DMS114 treated with DMSO at 0.1 percent for 48 hours (cell line): ENCODE measurements around the gene MYO1E.
"Not testable (repeated sequence)": the region's sequence is repeated elsewhere in the genome, so short reads cannot be mapped to it uniquely, and the experiment has no call there.

Source experiments
- DNase-seq: peaks from one replicate; lab custom pipeline; 2025; ENCODE audit not compliant: unreplicated experiment; lab: John Stamatoyannopoulos, UW

MYO1E gene

DNA sequence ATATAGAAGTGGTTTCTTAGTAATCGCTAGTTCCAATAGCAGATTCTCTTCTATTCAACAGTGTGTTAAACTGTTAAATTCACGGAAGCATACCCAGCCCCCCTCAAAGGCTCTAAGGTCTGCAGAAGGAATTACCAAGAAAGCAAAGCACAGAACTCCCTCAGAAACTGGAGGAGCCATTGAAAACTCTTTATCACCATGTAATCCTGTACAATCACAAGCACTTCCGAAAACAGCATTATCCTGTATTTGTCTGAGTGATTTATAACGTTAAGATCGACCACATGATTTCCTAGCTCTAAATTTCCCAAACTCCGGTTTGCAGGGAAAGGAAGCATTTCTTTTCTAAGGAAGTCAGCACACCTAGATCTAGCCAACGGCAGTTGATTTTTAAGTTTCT lies 20.0 kb downstream of the MYO1E start:
- no peak for DNase-seq

GRCh38 chr15:59352189-59352588 lies 20.5 kb downstream of the MYO1E start:
- no peak for DNase-seq

DNA sequence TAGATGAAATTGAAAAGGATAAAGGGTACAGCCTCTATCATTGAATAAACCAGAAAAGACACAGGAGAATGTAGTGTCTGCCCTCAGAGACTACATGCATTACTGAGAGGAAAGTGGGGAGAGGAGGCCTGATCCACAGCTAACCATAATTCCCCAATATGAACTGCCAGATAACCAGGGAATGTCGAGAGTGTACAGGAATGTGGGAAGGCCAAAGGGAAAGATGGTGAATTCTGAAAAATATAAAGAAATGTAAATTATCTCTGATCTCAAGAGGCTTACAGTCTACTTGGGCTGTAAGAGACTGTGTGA lies 22.3 kb downstream of the MYO1E start:
- no peak for DNase-seq

DNA sequence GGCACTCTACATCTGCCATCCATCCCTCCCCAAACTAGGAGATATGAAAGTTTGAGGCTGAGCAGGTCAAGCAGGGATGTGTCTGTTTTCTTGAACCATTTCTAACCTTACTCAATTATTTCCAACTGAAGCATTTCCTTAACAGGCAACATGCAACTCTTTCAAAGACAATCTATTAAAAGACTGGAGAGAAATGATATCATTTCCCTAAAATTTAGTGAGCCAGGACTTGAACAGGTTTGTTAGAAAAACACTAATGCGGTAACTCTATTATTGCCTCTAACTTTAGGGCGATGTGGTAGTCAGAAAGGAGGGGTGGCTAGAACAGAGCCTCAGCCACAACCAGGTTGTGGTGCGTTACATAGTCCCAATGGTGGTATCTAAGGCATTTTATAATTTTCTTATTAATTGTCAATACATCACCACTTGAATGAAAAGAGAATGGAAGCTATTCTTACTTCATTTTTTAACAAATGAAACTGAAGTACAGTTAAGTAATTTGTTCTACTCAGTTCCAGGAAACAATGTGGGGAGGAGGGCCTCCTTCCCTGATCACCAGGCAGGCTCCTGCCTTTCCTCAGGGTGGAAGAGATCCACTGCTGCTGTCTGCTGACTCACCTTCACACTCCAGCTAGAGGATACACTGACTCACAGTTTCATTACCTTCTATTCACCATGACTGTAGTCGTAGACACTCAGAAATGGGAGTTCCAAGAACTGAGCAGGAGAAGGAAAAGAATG lies 22.8 kb downstream of the MYO1E start:
- no peak for DNase-seq

DNA sequence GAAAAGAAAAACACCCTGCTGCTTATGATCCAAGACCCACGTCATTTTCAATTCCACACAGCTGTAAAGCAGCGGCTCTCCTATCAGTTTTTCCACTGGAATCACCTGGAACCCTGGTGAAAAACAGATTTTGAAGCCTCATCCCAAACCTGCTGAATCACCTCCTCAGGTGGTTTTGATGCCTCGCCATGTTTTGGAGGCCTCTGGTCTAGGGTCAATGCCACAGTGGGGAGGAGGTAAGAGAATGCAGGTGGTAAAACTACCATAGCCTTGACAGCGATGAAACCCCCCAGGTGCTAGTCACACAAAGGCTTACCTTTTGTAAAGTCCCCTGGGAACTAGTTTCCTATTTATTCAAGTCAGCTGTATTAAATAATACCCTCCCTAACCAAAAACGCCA lies 24.8 kb downstream of the MYO1E start:
- no peak for DNase-seq

GRCh38 chr15:59346951-59347350 lies 25.7 kb downstream of the MYO1E start:
- no peak for DNase-seq

DNA sequence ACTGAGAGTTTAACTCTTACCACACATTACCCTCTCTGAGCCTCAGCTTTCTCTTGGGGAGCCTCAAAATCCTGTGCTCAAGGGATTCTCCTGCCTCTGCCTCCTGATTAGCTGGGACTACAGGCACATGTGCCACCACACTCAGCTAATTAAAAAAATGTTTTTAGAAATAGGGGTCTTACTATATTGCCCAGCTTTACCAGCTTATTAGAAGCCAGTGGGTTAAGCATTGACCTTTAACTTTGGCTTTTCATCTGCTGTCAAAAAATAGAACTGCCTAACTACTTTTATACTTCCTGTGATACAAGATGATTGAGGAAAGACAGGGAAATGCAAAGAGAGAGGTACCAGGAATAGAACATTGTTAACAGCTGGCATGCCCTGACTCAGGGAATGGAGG lies 27.3 kb downstream of the MYO1E start:
- no peak for DNase-seq

- DNase-seq, result no peak
These were observed 28.4 kb downstream of the MYO1E start for GRCh38 chr15:59344311-59344710.

DNA sequence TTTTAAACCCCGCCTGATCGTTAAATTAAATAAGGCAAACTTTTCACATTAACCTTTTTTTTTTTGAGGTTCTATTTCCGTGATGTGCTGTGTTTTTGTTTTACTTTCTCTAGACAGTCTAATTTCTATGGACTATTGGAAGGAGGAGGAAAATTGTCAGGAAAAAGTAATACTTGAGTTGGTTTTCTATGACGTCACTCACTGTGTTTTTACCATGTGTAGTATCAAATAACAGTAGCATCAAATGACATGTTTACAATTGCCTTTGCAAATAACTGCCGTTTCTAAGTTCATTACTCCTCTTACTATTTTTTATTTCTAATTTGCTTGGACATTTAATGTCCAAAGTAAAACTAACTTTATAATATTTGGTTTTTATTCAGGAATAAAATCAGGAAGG lies 32.3 kb downstream of the MYO1E start:
- no peak for DNase-seq

DNA sequence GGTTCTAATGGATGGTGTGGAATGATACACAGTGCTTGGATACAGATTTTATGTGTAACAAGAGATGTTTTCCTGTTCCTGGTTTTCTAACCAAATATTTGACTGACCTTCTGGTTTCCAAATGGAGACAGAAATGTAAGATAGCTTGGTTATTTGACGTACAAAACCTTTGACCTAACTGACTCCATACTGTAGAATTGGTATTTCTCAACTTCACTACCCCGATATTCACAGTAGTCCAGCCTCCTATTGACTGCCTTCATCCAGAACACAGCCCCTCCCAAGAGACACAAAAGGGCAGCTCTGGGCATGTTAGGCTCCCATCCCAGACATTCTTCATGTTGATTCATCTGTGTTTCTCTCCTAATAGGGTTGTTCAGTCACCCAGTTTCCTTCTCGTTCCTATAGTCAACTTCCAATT lies 33.4 kb downstream of the MYO1E start:
- DNase-seq, result no peak

GRCh38 chr15:59338414-59338813 lies 34.3 kb downstream of the MYO1E start:
- no peak for DNase-seq

DNA sequence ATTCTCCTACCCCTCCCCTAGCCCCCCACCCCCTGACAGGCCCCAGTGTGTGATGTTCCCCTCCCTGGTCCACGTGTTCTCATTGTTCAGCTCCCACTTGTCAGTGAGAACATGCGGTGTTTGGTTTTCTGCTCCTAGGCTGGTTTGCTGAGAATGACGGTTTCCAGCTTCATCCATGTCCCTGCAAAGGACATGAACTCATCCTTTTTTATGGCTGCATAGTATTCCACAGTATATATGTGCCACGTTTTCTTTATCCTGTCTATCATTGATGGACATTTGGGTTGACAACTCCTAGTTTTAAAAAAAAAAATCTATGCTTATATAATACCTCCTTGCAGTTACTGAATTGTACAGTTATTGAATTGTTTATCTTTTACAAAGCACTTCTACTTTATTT lies 35.9 kb downstream of the MYO1E start:
- not testable (repeated sequence) for DNase-seq

DNA sequence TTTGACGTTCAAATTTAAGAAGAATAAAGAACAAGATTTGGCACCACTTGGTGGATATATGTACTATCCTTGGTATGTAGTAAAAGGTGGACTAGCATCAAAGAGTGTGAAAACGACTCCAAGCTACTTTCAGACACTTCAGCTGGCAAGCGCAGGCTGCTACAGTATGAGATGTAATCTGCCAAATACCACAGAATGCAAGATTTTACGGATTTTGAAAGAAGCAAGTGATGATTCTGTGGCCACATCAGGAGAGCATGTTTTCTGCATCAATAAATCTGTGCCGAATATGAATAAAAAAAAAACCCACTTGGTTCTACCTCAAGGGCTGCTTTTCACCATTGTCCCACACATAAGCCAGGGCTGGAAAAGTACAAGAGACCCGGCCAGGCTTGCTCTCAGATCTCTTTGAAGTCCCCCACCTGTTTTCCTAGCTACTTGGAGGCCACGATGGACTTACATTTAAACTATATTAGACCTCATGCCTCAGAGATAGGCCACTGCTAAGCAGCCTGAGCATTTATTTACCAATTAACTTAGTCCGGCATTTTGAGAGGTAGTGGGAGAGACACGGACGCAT lies 37.4 kb downstream of the MYO1E start:
- DNase-seq, result no peak

DNA sequence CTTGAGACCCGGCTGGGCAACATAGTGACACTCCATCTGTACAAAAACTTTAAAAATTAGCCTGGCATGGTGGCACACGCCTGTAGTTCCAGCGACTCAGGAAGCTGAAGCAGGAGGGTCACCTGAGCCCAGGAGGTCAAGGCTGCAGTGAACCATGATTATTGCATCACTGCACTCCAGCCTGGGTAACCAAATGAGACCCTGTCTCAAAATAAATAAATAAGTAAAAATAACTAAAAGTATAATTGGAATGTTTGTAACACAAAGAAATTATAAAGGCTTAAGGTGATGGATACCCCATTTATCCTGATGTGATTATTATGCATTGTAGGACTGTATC lies 38.6 kb downstream of the MYO1E start:
- DNase-seq, result no peak

- no peak for DNase-seq
These were observed 39.1 kb downstream of the MYO1E start for GRCh38 chr15:59333401-59334075.

DNA sequence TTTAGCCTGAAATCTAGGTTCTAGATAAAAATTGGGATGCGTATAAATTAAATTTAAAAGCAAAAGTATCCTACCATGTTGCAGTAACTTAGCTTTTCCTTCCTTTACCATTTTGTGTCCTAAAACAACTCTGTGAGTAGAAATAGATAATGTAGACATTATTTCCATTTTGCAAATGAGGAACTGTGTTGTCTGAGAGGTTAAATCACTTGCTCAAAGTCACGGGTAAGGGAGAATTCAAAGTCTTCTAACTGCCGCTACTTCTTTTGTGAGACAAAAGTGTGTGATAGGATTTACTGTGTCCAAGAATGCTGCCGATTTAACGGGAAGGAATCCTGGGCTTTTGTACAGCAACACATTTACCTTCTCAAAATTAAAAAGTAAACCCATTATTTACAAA lies 40.7 kb downstream of the MYO1E start:
- DNase-seq, result no peak

DNA sequence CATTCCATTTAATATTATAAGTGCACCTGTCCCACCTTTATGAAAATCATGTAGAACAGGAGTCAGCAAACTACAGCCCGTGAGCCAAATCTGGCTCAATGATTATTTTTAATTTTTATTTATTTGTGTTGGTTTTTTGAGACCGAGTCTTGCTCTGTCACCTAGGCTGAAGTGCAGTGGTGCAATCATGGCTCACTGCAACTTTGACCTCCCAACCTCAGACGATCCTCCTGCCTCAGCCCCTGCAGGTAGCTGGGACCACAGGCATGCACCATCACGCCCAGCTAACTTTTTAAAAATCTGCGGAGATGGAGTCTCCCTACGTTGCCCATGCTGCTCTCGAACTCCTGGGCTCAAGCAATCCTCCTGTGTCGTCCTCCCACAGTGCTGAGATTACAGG lies 42.0 kb downstream of the MYO1E start:
- DNase-seq, result no peak

DNA sequence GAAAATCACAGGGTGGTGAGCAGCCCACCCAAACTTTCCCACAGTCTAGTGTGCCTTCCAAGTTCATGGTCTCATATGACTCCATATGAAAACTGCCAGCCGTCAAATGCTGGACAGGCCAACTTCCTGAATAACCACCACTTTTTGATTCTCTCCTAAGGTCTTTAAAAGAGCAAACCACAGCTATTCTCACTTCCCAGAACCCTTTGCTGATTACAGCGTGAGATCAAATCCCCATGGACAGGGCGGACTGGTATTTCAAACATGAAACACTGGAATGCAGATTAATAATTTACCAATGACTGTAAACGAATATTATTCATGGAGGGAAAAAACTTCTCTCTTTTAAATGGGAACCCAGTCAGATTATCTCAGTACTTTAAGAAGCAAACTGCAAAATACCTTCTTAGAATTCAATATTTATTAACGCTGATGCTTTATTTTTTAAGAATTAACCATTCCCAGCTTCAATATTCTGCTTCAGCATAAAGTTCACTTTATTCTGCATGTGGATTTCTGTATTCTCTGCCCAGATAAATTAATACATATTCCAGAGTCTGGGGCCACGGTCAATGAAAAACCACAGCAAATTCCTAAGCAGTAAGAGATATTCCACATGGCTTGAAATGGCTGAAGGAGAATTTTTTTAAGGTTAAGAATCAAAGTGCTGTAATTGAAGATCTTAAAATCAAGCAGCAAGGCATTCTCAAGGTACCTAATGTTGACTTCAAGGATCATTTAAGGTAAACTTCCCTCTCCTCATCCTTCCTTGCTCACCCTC lies 42.9 kb downstream of the MYO1E start:
- no peak for DNase-seq

DNA sequence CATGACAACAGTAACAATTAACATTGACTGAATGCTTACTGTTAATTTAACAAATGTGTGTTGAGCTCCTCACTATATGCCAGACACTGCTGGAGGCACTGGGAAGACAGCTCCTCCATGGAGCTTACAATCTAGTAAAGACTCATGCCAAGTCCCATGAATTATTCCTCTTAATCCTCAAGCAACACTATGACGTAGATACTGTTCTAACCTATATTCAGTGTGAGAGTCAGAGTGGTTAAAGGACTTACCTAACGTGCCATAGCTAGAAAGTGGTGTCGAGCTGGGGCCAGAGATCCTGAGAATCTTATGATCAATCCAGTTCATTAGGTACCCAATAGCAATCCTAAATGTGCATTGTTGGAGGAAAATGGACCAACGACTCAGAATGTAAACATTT lies 43.6 kb downstream of the MYO1E start:
- no peak for DNase-seq

DNA sequence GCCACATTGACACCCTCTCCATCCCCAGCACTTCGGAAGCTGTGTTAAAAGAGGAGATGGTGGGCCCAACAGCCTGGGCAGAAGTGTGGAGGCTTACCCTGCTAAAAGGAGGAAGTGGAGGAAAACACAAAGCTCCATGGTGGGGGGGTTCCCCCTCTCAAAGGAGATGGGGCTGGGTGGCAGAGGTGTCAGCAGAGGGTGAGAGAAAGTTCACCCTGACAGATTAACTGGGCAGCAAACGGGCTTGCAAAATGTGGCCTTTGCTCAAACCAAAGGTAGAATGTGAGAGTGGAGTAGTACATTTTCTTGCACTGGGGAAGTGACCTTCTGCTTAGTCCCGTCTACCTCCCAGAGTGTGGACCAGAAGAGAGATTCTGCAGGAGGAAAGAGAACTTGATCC lies 44.7 kb downstream of the MYO1E start:
- DNase-seq, result no peak

DNA sequence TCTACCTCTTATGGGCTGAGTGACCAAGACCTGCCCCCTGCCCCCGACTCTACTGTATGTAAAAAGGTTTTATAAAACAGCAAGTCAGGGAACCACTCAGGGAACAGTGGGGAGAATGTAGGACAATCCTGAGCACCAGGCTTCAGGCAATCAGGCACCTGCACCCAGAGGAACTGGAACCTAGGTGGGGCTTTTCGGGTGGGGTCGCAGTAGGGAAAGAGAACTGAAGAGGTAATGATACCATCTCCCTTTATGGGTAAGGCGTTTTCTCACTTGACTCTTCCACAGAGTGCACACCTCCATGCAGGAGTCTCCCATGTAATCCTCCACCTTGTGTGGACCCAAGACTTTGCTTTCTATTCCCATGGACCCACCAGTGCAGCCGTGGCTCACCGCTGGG lies 45.8 kb downstream of the MYO1E start:
- no peak for DNase-seq
